H1 (cell line): ENCODE data around the gene SF3B2. TPM values are rescaled to one million over a fixed set of nuclear protein-coding genes. Genes with fewer than 3 reads are reported as not detected.

ENCODE experiments used
- ATF3 ChIP-seq: IDR thresholded peaks from 2 replicates; pipeline ENCODE4 v1.6.1; 2011; ENCODE audit warnings: low read depth, mild to moderate bottlenecking, low read length; ENCODE audit not compliant: insufficient read depth
- FOSL1 ChIP-seq: IDR thresholded peaks from 2 replicates; pipeline ENCODE4 v1.6.1; 2011; ENCODE audit warnings: mild to moderate bottlenecking, low read depth, low read length, moderate library complexity; ENCODE audit not compliant: insufficient read depth
- NRF1 ChIP-seq: IDR thresholded peaks from 2 replicates; pipeline ENCODE4 v1.6.1; 2011; ENCODE audit warnings: mild to moderate bottlenecking, low read depth, low read length, improper control_type of control experiment
- POU5F1 ChIP-seq: IDR thresholded peaks from 2 replicates; pipeline ENCODE4 v1.6.1; 2011; ENCODE audit warnings: low read depth, mild to moderate bottlenecking, low read length, moderate library complexity
- RAD21 ChIP-seq, 2 experiments: IDR thresholded peaks in 1 of 2; conservative IDR thresholded peaks in 1 of 2; 2 replicates each; pipeline ENCODE4 v1.6.1; 2011; ENCODE audit warnings: low read depth in 2 of 2, low read length in 2 of 2, improper control_type of control experiment in 1 of 2, inconsistent platforms in 1 of 2, mild to moderate bottlenecking in 1 of 2, moderate library complexity in 1 of 2
- SAP30 ChIP-seq: fragments of 300-600 bp; sonication (generic); IDR thresholded peaks from 2 replicates; pipeline ENCODE4 v1.7.1; 2012; ENCODE audit warnings: low read length, moderate library complexity, mild to moderate bottlenecking, inconsistent platforms; ENCODE audit not compliant: insufficient read depth, insufficient replicate concordance
- YY1 ChIP-seq: IDR thresholded peaks from 2 replicates; pipeline ENCODE4 v1.6.1; 2011; ENCODE audit warnings: low read depth, mild to moderate bottlenecking, low read length
- polyA plus RNA-seq, 7 experiments: library from polyadenylated mRNA; depleted of rRNA in 3 of 7; stranded (reverse) in 5 of 7; unstranded in 2 of 7; fragments of >200 nt in 5 of 7; fragments of 200-250 nt in 2 of 7; gene quantifications; 1 replicate in 5 of 7; 2 replicates in 1 of 7; 4 replicates in 1 of 7; pipeline versions ENCODE4 v1.2.1 to v1.2.3, GENCODE V29; 2011 to 2013; ENCODE audit warnings: missing spikeins in 2 of 7, mixed read lengths in 2 of 7
- total RNA-seq: library from RNA; stranded (reverse); fragmentation: NEBNext Ultra II Directional; extraction: Animal tissue kit (Norgen Biotek cat#: 25700); gene quantifications from 2 replicates; pipeline ENCODE4 v1.2.1, GENCODE V29; 2021
- TF ChIP-seq, protein P1 (sequence below): fragments of 300-600 bp; sonication (generic); IDR thresholded peaks from 2 replicates; pipeline ENCODE4 v1.7.1; 2012; ENCODE audit warnings: low read length, moderate library complexity, mild to moderate bottlenecking, inconsistent platforms; ENCODE audit not compliant: insufficient replicate concordance

SF3B2 gene
- total and polyA plus RNA-seq, 2 of the 8 experiments (the other 6 are each of a cell fraction or from before 2014, with no cell fraction given), result 182 to 237 TPM

- TF ChIP-seq, protein P1, sequence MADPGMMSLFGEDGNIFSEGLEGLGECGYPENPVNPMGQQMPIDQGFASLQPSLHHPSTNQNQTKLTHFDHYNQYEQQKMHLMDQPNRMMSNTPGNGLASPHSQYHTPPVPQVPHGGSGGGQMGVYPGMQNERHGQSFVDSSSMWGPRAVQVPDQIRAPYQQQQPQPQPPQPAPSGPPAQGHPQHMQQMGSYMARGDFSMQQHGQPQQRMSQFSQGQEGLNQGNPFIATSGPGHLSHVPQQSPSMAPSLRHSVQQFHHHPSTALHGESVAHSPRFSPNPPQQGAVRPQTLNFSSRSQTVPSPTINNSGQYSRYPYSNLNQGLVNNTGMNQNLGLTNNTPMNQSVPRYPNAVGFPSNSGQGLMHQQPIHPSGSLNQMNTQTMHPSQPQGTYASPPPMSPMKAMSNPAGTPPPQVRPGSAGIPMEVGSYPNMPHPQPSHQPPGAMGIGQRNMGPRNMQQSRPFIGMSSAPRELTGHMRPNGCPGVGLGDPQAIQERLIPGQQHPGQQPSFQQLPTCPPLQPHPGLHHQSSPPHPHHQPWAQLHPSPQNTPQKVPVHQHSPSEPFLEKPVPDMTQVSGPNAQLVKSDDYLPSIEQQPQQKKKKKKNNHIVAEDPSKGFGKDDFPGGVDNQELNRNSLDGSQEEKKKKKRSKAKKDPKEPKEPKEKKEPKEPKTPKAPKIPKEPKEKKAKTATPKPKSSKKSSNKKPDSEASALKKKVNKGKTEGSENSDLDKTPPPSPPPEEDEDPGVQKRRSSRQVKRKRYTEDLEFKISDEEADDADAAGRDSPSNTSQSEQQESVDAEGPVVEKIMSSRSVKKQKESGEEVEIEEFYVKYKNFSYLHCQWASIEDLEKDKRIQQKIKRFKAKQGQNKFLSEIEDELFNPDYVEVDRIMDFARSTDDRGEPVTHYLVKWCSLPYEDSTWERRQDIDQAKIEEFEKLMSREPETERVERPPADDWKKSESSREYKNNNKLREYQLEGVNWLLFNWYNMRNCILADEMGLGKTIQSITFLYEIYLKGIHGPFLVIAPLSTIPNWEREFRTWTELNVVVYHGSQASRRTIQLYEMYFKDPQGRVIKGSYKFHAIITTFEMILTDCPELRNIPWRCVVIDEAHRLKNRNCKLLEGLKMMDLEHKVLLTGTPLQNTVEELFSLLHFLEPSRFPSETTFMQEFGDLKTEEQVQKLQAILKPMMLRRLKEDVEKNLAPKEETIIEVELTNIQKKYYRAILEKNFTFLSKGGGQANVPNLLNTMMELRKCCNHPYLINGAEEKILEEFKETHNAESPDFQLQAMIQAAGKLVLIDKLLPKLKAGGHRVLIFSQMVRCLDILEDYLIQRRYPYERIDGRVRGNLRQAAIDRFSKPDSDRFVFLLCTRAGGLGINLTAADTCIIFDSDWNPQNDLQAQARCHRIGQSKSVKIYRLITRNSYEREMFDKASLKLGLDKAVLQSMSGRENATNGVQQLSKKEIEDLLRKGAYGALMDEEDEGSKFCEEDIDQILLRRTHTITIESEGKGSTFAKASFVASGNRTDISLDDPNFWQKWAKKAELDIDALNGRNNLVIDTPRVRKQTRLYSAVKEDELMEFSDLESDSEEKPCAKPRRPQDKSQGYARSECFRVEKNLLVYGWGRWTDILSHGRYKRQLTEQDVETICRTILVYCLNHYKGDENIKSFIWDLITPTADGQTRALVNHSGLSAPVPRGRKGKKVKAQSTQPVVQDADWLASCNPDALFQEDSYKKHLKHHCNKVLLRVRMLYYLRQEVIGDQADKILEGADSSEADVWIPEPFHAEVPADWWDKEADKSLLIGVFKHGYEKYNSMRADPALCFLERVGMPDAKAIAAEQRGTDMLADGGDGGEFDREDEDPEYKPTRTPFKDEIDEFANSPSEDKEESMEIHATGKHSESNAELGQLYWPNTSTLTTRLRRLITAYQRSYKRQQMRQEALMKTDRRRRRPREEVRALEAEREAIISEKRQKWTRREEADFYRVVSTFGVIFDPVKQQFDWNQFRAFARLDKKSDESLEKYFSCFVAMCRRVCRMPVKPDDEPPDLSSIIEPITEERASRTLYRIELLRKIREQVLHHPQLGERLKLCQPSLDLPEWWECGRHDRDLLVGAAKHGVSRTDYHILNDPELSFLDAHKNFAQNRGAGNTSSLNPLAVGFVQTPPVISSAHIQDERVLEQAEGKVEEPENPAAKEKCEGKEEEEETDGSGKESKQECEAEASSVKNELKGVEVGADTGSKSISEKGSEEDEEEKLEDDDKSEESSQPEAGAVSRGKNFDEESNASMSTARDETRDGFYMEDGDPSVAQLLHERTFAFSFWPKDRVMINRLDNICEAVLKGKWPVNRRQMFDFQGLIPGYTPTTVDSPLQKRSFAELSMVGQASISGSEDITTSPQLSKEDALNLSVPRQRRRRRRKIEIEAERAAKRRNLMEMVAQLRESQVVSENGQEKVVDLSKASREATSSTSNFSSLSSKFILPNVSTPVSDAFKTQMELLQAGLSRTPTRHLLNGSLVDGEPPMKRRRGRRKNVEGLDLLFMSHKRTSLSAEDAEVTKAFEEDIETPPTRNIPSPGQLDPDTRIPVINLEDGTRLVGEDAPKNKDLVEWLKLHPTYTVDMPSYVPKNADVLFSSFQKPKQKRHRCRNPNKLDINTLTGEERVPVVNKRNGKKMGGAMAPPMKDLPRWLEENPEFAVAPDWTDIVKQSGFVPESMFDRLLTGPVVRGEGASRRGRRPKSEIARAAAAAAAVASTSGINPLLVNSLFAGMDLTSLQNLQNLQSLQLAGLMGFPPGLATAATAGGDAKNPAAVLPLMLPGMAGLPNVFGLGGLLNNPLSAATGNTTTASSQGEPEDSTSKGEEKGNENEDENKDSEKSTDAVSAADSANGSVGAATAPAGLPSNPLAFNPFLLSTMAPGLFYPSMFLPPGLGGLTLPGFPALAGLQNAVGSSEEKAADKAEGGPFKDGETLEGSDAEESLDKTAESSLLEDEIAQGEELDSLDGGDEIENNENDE, result no peak
- TF ChIP-seq FOSL1, result no peak
- TF ChIP-seq NRF1, result no peak
- no peak for TF ChIP-seq YY1
- TF ChIP-seq ATF3, result no peak
- no peak for TF ChIP-seq RAD21 (IDR thresholded peaks at IDR 0.05 in 1 of 2, conservative IDR thresholded peaks at IDR 0.05 in 1 of 2; ENCODE audit: low read depth in 2 of 2, low read length in 2 of 2)
- no peak for TF ChIP-seq SAP30
- TF ChIP-seq POU5F1, result no peak
Measured at GRCh38 chr11:66014804-66015453, 37.2 kb upstream of the SF3B2 start (continued).
